ENCODE measurements around the gene DNAAF1. TPM values are rescaled to one million over a fixed set of nuclear protein-coding genes. Genes with fewer than 3 reads are reported as not detected.
"Not testable (repeated sequence)": the region's sequence is repeated elsewhere in the genome, so short reads cannot be mapped to it uniquely, and the experiment has no call there.

The DNAAF1 gene
- not detected in 2 replicates for total RNA-seq (2014; rRNA removed; shearing (Covaris generic))
- 0.04 TPM in 1 of 2 replicates, not detected in the other for polyA plus RNA-seq (2014; cell fraction: nucleus; rRNA removed)

DNA sequence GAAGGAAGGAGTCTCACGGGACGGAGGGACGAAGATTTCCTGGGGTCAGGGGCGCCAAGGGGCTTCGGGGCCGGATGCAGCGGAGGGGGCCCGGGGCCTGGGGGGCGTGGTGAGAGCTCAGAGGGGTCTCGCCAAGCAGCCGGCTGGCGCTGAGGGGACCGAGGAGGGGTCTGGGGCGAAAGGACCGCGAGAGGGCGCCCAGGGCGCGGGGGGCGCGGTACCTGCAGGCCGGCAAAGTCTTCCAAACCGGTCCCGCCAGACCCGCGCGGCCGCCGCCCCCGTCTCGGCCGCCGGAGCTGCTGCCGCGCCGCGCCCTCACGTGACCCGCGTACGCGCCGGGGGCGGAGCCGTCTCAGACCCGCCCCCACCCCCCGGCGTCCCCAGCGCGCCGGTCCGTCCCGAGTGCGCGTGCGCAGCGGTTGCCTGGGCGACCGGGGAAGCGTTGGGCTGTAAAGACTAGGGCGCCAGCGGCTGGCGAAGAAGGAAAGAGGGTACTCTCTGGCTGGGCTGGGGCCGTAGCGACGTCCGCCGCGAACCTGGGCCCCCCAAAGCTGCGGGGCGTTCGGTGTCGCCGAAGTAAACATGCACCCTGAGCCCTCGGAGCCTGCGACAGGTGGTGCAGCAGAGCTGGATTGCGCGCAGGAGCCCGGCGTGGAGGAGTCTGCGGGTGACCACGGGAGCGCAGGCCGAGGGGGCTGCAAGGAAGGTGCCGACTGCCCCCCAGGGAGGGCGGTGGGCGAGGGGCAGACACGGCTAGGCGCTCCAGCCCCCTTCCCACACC is at the start of gene DNAAF1, which contains the start of gene HSDL1:
TSS of gene DNAAF1 (plus strand) at position 450 of the 781 bp plus-strand sequence. CDS start at position 583, 133 bp downstream.
TSS of gene HSDL1 (minus strand) at position 319 of the 781 bp plus-strand sequence. CDS start 13,856 bp downstream, outside the sequence.
- DNase-seq (ENCODE audit: extremely low read depth, low read depth) = peak; percentile 76

DNA sequence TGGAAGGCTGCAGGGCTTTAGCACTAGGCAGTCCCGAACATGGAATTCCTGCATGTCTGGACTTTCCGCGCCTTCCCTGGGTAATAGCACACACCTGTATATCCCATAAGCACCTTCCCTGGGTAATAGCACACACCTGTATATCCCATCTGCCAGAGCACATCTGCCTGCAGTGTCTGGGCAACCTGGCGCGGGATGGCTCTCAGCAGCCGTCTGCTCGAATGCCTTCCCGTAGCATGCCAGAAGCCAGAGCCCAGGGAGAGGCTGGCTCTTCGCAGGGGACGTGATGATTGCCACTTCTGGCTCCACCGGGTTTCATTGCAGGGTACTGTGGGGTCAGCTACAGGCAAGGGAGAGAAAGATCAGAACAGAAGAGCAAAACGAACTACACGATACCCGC is 49.6 kb upstream of the DNAAF1 start:
- no peak for DNase-seq (ENCODE audit: extremely low read depth, low read depth)

DNA sequence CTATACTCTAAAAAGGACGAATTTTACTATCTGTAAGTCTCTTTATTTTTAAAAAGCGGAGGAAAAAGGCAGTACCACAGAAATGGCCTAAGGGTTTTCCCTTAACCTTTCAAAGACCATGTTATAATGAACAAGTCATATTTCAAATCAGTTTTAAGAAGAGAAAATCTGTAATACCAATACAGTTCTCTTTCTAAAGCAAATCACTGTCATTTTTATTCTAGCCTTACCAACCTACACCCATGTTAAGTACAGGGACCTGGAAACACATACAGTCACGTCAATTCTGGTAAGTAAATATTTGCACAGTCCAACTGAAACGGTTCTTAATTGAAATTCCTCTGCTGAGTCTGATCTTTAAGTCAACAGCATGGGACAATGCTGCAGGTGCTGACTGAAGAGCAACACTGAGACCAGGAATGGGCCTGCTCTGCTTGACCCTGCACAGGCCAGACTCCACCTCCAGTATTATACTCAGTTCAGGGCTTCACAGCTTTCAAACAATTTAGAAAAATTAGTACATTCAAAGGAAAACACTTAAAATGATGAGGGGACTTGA is 48.6 kb upstream of the DNAAF1 start:
- DNase-seq (ENCODE audit: extremely low read depth, low read depth) = no peak

DNA sequence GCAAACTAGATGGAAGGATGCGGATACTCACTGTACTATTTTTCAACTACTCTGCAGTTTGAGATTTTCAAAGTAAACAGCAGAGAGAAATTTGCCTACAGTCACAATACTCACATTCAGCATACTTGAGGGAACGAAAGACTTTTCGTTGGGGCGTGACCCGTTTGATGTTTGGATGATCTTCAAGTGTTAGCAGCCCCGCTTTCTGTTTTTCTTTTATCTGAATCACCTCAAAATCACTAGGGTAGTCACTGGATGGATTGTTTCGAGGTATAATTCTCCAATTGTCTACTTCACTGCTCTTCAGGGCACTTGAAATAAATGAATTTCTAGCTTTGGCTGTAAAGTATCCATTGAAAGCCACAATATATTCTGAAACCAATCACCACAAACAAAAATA is 46.2 kb upstream of the DNAAF1 start:
- DNase-seq (ENCODE audit: extremely low read depth, low read depth) = no peak

DNA sequence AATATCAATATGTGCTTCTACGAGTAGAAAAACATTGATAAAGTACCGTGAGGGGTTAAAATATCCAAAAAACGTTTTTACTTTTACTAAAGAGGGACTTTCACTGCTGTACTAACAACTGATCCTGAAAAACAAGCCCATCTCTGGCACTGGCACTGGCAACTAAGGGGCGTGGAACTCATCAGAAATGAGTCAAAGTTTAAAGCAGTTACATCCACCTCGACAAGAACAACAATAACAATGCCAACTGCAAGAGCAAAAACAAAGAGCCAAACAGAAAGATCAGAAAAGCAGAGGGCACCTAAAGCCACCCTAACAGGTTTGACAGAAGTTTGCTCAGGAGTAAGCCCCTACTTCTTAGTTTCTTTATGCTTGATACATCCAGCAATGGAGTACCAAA is 41.4 kb upstream of the DNAAF1 start:
- no peak for DNase-seq (ENCODE audit: extremely low read depth, low read depth)

DNA sequence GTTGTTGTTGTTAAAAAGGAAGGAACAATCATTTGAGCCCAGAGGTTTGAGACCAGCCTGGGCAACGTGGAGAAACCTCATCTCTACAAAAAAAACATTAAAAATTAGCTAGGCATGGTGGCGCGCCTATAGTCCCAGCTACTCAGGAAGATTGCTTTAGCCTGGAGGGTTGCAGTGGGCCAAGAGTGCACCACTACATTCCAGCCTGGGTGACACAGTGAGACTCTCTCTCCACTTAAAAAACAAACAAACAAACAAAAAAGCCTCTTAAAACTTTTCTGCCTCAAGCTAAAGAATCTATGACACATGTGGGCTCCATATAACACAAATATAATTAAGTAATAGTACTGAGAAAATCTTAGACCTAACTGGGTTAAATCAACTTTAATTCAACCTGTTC is 40.9 kb upstream of the DNAAF1 start:
- no peak for DNase-seq (ENCODE audit: extremely low read depth, low read depth)

DNA sequence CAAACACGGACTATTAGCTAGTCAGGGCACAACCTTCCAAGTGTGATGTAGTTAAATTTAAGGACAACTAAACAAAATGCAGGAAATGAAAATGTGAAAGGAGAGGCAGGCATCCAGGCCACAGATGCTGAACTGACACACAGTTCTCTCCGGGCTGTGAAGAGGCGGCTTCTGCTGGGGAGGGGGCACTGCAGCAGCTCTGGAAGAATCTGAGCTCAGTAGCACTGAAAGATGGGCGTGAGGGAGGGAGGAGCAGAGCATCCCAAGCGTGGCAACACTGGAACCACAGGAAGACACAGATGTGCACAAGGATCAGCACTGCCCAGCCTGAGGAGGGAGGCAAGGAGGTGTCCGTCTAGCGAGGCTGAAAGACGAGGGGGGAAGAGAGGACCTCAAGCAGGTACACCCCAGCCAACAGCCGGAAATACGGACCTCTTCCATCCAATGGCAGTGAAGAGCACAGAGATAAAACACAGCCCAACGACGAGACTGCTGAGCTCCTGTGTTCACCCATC is 39.8 kb upstream of the DNAAF1 start:
- DNase-seq (ENCODE audit: extremely low read depth, low read depth) = no peak

DNA sequence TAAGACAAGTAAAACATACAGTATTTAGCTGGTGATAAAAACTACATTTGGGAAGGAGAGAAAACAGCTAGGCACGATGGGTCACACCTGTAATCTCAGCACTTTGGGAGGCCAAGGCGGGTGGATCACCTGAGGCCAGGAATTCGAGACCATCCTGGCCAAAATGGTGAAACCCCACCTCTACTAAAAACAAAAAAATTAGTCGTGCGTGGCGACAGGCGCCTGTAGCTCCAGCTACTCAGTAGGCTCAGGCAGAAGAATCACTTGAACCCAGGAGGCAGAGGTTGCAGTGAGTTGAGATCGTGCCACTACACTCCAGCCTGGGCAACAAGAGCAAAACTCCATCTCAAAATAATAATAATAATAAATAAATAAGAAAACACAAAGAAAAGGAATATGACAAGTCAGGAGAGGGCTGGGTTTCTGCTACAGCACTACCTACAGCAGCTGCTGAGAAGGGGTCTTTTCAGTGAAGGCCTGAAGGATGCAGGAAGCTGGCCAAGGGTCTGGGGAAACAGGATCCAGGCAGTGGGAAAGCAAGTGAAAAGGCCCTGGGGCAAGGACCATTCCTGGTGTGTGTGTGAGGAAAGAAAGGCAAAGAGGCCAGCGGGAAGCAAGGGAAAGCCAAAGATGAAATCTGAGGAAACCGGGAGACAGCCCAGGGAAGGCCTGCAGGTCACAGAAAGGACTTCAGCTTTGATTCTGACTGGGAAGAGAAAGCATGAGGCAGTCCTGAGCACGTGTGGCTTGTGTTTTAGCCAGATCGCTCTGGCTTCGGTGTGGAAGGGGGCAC is 39.0 kb upstream of the DNAAF1 start:
- no peak for DNase-seq (ENCODE audit: extremely low read depth, low read depth)

DNA sequence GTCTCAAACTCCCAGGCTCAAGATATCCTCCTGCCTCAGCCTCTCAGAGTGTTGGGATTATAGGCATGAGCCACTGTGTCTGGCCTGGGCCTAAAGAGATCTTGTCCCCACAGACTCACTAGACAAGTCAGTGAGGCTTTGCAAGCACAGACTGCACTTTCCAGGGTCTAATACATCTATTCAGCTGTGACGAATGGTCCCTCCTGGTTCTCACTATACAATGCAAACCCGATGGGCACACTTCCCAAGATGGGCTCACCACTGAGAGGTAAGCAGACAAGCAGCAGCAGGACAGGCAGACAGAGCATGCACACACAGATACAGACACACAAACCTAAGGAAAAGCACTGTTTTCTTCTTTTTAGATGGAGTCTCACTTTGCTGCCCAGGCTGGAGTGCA is 37.2 kb upstream of the DNAAF1 start:
- DNase-seq (ENCODE audit: extremely low read depth, low read depth) = no peak

DNA sequence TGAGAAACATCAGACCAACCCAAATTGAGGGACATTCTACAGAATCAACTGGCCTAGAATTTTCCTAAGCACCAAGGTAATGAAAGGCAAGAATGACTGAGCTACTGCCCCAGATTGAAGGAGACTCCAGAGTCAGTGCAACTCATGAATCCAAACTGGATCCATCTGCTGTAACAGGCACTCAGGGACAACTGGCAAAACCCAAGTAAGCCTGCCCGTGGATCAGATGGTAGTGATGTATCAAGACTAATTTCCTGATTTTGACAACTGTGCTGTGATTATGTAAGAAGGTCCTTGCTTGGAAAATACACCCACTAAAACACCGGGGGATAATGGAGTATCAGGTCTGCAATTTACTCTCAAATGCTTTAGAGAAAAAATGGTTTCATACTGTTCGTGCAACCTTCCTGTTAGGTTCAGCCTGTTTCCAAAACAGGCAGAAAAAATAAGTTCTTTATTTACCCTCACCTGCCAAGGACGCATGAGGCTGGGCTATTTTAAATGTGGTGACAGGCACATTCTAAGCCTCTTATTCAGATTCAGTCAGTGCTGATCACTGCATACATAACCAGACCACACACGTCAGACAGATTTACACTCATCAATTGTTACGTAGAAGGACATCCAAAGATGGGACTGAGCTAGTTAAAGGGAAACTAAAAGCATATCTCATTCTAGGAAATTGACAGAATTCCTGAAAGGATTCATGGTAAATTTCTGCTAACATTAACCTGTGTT is 35.3 kb upstream of the DNAAF1 start:
- no peak for DNase-seq (ENCODE audit: extremely low read depth, low read depth)

DNA sequence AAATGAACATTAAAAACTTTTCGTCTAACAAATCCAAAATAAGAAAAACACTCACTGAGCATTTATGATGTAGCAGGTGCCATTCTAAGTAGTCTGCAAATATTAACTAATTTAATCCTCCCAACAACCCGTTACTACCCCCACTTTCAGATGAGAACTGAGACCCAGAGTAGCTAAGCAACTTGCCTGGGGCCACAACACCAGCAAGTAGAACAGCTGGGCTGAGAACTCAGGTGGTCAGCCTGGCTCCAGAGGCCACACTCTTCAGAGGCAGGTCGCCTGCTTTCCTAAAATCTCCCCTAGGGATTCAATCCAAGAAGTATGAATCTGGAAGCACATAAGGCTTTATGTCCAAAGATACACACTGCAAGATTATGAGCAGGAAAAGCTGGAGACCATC is 34.6 kb upstream of the DNAAF1 start:
- DNase-seq (ENCODE audit: extremely low read depth, low read depth) = no peak

DNA sequence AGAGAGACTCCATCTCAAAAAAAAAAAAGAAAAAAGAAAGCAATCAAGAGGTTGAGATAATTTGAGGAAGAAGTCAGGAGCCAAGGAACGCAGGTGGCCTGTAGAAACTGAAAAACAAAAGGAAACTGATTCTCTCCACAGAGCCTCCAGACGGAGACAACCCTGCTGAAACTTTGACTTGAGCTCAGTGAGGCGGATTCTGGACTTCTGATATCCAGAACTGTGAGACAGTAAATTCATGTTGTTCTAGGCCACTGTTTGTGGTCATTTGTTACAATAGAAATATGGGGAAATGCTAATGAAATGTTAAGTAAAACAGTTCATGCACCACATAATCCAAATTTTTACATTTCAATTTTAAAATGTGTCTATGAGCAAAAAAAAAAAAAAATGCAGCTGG is 33.6 kb upstream of the DNAAF1 start:
- DNase-seq (ENCODE audit: extremely low read depth, low read depth) = no peak

DNA sequence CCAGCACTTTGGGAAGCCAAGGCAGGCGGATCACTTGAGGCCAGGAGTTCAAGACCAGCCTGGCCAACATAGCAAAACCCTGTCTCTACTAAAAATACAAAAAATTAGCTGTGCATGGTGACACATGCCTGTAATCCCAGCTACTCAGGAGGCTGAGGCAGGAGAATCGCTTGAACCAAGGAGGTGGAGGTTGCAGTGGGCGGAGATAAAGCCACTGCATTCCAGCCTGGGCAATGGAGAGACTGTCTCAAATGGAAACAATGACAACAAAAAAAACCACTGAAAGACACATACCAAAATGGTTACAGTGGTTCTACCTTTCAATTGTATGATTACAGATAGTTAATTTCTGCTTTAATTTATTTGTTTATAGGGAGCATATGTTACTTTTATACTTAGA is 33.2 kb upstream of the DNAAF1 start:
- DNase-seq (ENCODE audit: extremely low read depth, low read depth) = not testable (repeated sequence)

DNA sequence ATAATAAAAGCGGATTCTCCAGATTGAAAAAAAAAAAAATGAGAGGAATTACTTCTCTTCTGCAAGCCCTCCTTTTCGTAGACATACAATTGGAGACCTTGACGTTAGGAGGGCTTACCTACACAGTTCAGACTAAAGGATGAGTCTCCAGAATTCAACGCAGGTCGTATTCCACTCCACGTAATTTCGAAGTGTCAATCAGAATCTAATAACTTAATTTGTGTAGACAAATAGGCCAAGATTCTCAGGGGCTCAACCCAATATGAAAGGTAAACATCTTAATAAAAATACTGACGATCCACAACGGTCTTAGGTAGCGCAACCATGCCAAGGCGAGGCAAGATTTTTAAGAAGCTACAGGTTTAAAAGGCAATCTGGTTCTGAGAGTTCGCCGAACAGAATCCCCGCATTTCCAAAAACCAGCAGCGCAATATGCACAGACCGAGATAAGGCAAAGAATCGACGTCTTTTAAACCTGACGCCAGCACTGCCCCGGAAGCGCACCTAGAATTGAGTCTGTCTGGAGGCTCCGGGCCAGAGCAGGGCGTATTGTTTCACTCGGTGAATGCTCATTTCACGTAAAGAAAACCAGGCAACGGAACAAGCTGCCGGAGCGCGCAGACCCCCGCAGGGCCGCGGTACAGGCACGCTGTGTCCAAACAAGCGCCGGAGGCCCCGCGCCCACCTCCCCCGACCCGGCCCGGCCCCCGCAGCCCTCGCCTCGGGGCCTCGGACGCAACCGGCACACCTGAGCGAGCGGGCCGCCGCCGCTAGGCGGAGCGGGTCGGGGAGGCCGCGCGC is 29.0 kb upstream of the DNAAF1 start:
- DNase-seq (ENCODE audit: extremely low read depth, low read depth) = no peak

DNA sequence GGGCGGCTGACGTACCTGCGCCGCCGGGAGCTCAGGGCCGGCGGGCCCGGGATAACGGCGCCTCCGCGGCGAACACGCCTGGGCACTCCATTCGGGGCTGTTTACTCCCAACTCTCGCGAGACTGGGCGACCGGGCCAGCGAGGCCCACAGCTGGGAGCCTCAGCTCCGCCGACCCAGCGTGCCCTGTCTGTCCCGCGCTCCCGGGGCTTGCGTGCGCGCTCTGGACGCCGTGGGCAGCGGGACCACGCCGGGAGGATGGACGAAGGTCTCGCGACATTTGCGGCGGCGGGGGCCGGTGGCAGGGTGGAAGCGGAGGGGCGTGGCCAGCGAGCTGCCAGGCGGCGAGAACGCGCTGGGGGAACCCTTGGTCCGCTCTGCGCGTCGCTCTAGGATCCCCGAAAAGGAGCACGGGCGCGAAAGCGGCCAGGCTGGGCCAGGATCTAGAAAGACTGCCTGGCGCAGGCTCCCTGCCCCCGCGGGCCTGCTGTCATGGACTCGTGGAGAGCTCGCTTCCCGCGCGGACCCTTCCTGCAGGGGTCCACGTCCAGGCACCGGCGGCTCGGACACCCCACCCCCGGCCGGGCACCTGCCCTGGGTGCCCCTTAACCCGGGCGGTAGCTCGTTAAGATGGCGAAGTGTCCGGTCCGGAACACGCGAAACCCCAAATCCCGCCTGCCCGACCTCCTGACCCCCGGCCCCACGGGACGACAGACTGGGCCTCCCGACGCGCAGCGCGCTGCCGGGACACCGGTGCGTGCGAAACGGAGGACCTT is 28.2 kb upstream of the DNAAF1 start, which contains the start of gene MBTPS1:
TSS of gene MBTPS1 (minus strand) at position 223 of the 774 bp plus-strand sequence. CDS start 15,159 bp downstream, outside the sequence.
- peak; percentile 96 for DNase-seq (ENCODE audit: extremely low read depth, low read depth)

DNA sequence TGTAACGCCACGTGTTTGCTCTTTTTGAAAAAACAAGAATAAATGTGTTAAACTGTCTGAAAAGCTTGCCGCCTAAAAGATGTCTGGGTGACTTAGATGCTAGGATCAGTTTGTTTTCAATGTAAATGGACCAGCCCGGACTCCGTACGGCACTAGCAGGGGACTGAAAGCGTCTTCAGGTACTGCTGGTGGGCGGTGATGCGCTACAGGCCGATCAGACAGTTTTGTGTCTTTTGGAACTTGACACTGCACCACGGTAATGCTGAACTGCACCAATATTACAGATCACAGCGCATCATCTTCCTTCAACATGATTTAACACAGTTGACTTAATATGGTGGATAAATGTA is 27.6 kb upstream of the DNAAF1 start:
- no peak for DNase-seq (ENCODE audit: extremely low read depth, low read depth)

DNA sequence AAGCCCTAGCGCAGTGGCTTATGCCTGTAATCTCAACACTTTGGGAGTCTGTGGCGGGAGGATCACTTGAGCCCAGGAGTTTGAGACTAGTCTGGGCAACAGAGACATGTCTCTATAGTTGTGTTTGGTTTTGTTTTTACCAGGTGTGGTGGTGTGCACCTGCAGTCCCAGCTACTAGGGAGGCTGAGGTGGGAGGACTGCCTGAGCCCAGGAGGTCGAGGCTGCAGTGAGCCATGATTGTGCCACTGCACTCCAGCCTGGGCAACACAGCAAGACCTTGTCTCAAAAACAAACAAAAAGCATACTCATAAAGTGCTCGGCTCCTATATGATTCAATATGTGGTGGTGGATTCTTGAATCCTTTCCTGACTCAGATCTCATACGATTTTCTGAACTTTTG is 26.8 kb upstream of the DNAAF1 start:
- not testable (repeated sequence) for DNase-seq (ENCODE audit: extremely low read depth, low read depth)

DNA sequence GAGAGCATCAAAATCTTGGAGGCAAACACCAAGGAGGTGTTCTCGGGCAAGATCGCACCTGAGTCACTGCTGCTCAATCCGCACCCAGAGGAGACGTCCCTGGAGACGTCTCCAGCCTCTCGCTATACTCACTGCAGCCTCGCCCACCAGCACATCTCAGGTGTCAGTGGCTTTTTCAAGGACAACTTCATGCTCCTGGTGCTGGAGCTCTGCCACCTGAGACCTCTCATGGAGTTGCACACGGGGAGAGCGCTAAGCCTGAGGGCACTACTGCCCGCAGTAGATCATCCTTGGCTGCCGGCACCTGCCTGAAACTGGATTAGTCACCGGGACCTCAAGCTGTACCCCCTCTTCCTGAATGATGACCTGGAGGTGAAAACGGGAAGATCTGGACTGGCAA is 25.7 kb upstream of the DNAAF1 start:
- no peak for DNase-seq (ENCODE audit: extremely low read depth, low read depth)

DNA sequence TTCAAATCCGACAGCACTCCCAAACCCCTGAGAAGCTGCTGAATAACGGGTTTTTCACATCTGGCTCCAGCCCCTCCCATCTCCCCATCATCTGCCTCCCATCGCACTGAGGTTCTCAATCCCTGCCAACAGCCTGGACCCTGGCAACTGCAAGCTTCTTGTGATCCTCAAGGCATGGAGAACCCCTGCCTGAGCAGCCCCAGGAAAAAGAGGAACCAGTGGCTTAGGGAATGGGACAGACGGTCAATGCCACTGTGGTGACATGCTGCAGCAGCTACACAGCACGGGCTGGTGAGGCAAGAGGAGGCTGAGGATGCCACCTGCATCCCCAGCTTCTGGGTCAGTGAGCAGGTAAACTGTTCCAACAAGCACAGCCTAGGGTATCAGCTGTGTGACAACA is 25.1 kb upstream of the DNAAF1 start:
- no peak for DNase-seq (ENCODE audit: extremely low read depth, low read depth)

All from NCI-H460 (cell line).